ENCODE measurements around the gene CKAP2.
"Not testable (repeated sequence)": the region's sequence is repeated elsewhere in the genome, so short reads cannot be mapped to it uniquely, and the experiment has no call there.

The CKAP2 gene

GRCh38 chr13:52452470-52452869 lies 2.8 kb upstream of the CKAP2 start:
- no peak for DNase-seq (ENCODE audit: low read depth)

- DNase-seq (ENCODE audit: low read depth), result no peak
Measured at GRCh38 chr13:52454459-52454819, 839 bp upstream of the CKAP2 start.

GRCh38 chr13:52455677-52456041 lies 381 bp downstream of the CKAP2 start:
- peak; percentile 55 for DNase-seq (ENCODE audit: low read depth)

DNA sequence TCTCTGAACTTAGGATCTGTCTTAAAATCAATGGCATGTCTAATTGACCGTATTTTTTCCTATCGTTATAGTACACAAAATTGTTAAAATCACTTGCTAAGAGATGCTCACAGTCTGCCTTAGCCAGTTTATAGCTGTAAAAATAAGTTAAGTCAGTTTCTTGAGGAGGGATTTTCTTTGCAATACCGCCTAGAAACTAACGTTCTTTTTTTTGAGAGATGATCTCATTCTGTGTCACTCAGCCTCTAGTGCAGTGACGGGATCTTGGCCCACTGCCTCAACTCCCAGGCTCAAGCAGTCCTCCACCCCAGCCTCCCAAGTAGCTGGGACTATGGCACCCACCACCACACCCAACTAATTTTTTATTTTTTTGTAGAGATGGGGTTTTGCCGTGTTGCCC lies 4.4 kb downstream of the CKAP2 start:
- DNase-seq (ENCODE audit: low read depth), result no peak

- no peak for DNase-seq (ENCODE audit: low read depth)
Measured at GRCh38 chr13:52461265-52461664, 6.0 kb downstream of the CKAP2 start.

- DNase-seq (ENCODE audit: low read depth), result no peak
Measured at GRCh38 chr13:52463526-52463925, 8.2 kb downstream of the CKAP2 start.

DNA sequence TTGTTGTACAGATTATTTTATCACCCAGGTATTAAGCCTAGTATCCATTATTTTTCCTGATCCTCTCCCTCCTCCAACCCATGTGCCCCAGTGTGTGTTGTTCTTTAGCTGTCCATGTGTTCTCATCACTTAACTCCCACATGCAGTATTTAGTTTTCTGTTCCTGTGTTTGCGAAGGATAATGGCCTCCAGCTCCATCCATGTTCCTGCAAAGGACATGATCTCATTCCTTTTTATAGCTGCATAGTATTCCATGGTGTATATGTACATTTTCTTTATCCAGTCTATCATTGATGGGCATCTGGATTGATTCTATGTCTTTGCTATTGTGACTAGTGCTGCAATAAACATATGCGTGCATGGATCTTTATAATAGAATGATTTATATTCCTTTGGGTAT lies 13.2 kb downstream of the CKAP2 start:
- not testable (repeated sequence) for DNase-seq (ENCODE audit: low read depth)

GRCh38 chr13:52480677-52481428 lies 25.6 kb downstream of the CKAP2 start:
- DNase-seq (ENCODE audit: low read depth), result not testable (repeated sequence)

DNA sequence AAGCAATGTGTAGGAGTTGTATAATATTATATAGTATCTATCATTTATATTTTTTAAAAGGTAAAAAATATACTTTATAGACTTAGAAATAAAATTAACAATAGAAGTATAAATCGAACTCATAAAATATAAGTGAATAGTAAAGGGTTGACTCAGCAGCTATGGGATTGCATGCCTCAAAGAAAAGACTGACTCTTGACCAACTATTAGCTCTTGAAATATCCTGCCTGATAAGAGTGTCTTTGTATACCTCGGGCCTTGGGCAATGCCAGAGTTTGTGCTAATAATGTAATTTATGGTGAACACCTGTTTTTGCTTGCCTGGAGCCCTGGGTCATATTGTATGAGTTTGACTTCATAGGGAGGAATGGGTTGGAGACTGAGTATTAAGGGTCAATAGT lies 31.8 kb downstream of the CKAP2 start:
- DNase-seq (ENCODE audit: low read depth), result not testable (repeated sequence)

- not testable (repeated sequence) for DNase-seq (ENCODE audit: low read depth)
Measured at GRCh38 chr13:52488763-52489162, 33.5 kb downstream of the CKAP2 start.

DNA sequence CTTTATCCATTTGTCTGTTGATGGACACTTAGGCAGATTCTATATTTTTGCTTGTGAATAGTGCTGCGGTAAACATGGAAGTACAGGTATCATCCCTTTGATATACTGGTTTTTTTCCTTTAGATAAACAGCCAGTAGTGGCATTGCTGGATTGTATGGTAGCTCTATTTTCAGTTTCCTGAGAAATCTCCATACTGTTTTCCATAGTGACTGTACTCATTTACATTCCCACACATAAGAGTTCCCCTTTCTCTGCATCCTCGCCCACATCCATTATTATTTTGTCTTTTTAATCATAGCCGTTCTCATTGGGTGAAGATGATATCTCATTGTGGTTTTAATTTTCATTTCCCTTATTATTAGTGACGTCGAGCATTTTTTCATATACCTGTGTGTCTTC lies 35.7 kb downstream of the CKAP2 start:
- not testable (repeated sequence) for DNase-seq (ENCODE audit: low read depth)

GRCh38 chr13:52494241-52494640 lies 39.0 kb downstream of the CKAP2 start:
- not testable (repeated sequence) for DNase-seq (ENCODE audit: low read depth)

DNA sequence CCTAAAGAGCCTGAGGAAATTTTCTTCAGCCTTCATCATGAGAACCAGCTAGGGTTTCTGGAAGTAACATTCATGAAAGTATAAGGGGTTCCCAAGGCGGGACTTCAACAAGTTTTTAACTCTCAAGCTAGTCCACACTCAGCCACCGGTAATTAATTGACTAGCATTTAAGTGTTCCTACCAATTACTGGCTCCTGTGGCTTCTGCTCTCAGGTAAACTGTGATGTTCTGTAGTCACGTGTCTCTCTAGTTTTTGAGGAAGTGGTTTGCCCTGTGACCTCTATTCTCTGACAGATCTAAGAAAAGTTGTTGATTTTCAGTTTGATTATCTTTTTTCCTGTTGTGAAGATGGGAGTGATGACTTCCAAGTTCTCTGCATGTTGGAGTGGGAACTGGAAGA lies 42.7 kb downstream of the CKAP2 start:
- DNase-seq (ENCODE audit: low read depth), result not testable (repeated sequence)

- not testable (repeated sequence) for DNase-seq (ENCODE audit: low read depth)
Measured at GRCh38 chr13:52502277-52502676, 47.0 kb downstream of the CKAP2 start.

DNA sequence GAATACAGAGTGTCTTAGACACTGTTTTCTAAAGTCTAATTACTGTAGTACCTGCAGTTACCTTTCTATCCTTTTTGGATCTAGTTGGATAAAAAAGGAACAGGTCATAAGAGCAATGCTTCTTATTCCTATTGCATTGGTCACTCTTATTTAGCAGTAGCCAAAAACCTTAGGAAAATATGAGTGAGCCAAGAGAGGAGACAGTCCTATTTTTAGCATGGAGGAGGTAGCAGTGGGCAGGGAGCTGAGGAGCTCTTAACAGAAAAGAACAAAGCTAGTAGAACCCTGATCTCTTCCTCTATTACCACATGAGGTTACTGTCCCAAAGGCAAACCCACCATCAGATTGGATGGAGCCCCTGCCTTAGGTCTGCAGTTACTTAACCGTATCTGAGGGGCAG lies 50.6 kb downstream of the CKAP2 start:
- DNase-seq (ENCODE audit: low read depth), result not testable (repeated sequence)

GRCh38 chr13:52509532-52509931 lies 54.3 kb downstream of the CKAP2 start:
- not testable (repeated sequence) for DNase-seq (ENCODE audit: low read depth)

DNA sequence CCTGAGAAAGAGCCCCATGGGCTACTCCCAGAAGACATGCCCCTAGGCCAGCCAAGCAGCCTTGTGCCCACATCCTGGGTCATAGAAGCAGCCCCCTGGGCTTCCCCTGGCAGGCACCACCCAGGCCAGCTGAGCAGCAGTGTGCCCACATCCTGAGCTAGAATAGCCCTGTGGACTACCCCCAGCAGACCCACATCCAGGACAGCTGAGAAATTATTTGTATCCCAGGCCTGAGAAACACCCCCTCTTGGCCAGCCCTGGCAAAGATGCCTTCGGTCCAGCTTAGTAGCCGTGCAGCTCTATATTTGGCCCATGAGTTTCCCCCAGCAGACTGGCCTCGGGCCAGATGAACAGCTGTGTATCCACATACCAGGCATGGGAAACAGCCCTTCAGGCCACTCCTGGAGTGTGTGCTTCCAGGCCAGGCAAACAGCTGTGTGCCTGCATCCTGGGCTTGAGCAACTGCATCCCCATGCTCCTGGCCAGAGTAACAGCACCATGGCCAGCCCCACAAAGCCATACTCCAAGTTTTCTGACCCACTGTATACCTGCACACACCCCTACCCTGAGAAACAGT lies 55.0 kb downstream of the CKAP2 start:
- DNase-seq (ENCODE audit: low read depth), result not testable (repeated sequence)

DNA sequence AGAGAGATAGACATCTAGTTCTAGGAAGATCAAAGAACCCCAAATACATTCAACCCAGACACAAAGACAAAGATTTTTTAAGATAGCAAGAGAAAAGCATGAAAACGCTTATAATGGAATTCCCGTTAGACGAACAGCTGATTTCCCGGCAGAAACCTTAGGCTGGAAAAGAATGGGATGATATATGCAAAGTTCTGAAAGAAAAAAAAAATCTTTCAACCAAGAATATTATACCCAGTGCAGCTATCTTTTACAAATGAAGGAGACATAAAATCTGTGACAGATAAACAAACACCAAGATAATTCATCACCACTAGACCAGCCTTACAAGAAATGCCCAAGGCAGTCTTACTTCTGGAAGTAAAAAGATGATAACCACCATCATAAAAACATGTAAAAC lies 56.3 kb downstream of the CKAP2 start:
- DNase-seq (ENCODE audit: low read depth), result not testable (repeated sequence)

- DNase-seq (ENCODE audit: low read depth), result not testable (repeated sequence)
Measured at GRCh38 chr13:52513957-52514596, 58.8 kb downstream of the CKAP2 start.

DNA sequence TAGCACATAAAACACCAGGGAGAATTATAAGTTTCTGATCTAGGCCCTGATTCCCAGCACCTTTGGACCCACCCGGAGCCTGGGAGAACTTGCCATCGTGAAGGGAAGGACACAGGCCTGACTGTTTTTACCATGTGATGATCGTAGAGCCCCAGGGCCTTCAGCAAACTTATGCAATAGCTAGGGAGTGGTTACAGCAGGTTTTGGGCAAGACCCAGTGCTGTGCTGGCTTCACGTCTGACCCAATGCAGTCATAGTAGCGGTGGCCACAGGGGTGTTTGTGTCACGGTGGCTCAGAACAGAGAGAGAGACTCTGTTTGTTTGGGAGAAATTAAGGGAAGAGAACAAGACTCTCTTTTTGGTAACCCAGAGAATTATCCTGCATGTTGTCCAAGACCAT lies 68.0 kb downstream of the CKAP2 start:
- DNase-seq (ENCODE audit: low read depth), result not testable (repeated sequence)

Data from stimulated activated CD8-positive, alpha-beta memory T cell treated with anti-CD3 and anti-CD28 coated beads, Interleukin-15, amount 100 ng/mL, for 24 hours (primary cell).